NCI-H748 (cell line): ENCODE results near the gene AKT1.
"Not testable (repeated sequence)": the region's sequence is repeated elsewhere in the genome, so short reads cannot be mapped to it uniquely, and the experiment has no call there.

ENCODE experiments used
- DNase-seq: peaks from one replicate; lab custom pipeline; 2025; ENCODE audit not compliant: unreplicated experiment; lab: John Stamatoyannopoulos, UW

Gene AKT1

DNA sequence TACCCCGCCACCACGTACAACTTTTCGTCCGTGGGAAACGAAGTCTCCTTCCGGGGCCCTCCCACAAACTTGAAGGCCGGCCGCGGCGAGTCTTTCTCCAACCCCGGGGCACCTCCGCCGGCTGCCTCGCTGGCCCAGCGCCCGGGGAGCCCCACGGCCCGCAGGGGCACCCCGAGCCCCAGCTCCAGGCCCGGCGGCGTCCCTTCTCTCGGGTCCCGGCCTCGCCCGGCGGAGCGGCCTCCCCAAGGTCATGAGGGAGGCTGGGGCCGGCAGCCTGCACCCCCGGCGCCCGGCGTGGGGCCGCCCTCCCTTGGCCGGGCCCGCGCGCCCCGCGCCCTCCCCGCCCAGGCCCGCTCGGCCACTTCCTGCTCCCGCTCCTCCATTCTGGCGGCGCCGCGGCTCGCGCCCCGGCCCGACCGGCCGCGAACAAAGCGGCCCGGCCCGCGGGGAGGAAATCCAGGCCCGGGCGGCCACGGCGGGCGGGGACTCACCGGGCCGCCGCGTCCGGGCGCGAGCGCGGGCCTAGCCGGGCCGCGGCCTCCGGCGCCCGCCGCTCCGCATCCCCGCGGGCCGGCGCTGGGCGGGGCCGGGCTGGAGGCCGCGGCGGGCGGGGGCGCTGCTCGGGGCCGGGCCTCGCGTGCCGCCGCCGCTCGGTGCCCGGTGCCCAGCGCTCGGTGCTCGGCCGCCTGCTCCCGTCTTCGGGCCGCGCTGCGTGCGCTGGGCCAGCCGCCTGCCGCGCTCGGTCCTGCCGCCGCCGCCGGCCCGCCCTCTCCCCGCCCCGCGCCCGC lies at the start of gene AKT1:
Gene AKT1 (minus strand): TSS at position 756 of the 788 bp plus-strand sequence. CDS start 3,105 bp downstream, outside the sequence.
- DNase-seq: peak; percentile 47

DNA sequence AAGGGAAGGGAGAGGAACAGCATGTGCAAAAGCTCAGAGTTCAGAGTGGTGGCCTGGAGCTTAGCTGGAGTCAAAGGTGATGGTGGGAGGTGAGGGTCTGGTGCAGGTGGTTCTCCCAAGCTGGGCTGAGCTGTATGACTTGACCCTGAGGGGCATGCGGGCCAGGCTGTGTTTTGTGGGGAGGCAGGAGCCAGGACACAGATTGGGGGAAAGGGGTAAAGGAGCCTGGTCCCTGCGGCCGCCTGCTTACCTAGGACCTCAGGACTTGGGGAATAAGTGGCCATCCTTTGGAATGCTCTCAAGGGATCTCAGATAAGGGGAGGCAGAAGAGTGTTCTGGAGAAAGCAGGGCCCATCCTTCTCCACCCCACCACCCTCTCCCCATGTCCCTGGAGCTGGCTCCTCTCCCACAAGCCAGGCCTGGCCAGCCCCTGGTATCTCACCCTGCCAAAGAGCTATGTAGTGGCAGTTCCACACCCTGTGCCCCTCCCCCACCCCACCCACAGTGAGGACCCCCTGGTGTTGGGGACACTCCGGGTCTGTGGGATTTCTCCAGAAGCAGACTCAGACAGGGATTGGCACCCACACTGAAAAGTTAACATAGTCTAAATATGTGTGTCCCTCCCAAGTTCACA lies 49.6 kb upstream of the AKT1 start:
- DNase-seq: no peak

DNA sequence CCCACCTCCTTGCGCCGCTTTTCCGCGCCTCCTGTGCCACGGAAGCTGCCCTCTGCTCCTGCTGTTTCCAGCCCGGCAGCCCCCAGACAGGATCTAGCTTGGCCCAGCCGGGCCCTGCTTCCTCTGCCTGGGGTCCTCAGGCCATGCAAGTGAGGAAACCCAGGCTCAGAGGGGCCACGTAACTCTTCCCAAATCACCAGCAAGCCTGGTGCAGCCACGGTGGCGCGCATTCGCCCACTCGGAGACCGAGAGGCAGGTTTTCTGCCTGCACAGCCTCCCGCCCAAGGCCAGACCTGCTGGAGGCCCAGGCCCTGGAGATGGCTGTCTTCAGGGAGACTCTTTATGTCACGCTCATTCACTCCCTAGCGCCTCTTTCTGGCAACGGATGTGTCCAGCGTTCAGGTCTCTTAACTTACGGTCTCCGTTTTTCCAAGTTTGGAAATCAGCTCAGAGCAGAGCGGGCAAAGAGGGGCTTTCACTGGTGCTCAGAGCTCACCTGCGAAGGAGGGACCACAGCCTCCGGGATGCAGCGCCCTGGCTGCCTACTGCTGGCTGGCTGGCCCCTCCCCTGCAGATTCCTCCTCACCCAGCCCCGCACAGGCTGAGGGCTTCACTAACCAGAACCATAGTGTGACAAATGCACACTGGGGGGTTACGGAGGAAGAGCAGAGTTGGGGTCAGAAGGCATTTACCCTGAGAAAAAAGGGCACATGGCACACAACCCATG lies 48.9 kb upstream of the AKT1 start:
- DNase-seq: no peak

DNA sequence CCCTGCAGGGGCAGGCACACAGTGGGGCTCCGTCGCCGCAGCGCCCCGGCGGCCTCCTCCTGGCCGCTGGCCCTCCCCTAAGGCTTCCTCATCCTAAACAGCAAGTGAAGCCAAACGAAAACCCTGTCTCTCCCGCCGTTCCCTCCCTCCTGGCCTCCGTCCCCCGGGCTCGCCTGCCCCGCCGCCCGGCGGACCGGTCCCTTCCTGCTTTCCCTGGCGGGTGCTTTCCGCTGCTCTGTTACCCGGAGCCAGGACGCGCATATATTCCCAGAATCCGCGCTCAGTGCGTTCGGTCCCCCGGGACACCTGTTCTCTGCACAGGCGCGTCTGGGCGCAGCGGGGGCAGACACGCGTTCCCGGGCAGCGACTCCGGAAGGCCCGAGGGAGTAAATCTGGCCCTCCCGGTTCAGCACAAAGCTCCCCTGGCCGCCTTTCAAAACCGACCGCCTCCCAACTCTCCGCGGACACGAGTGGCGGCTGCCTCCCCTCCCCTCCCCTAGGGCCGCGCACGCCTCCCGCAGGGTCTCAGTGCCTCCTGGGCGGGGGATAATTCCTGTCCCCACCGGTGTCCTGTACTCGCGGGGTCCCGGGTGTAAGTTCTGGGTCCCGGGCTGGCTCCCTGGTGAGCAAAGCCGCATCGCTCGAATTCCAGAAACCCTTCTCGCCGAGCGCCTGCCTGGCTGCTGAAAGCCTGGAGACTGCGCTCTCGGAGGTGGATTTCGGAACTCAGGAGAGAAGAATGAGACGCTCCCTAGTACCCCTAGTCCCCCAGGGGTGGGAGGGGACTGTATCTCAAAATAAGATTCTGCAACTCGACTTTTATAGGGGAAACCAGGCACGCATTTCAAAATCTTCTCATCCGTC lies 48.1 kb upstream of the AKT1 start:
- peak; percentile 46 for DNase-seq

DNA sequence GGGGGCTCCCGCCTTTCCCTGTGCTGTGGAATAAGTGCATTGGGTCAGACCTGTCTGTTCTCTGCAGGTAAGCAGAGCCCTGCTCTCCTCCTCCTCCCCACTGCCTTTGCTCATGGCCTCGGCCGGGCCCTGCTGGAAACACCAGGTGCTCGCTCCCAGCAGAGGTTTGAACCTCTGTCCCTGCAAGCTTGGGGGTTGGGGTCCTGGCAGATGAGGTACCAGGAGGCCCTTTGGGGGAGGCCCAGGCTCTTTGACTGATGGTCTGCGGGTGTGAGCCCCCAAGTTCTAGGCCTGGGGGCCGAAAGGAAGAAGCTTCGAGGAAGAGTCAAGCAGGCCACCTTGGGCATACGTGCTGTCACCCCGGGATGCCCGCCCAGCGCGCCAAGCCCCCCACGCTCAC lies 47.5 kb upstream of the AKT1 start:
- DNase-seq: no peak

DNA sequence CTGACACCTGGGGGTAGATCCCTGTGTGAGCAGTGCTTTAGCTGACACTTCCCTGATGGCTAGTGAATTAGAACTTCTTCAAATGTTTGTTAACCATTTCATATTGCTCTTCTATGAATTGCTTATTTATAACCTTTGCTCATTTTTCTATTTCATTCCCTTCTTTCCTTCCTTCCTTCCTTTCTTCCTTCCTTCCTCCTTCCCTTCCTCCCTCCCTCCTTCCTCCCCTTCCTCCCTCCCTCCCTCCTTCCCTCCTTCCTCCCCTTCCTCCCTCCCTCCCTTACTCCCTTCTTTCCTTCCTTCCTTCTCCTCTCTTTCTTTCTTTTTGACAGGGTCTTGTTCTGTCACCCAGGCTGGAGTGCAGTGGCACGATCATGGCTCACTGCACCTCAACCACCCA lies 46.2 kb upstream of the AKT1 start:
- no peak for DNase-seq

DNA sequence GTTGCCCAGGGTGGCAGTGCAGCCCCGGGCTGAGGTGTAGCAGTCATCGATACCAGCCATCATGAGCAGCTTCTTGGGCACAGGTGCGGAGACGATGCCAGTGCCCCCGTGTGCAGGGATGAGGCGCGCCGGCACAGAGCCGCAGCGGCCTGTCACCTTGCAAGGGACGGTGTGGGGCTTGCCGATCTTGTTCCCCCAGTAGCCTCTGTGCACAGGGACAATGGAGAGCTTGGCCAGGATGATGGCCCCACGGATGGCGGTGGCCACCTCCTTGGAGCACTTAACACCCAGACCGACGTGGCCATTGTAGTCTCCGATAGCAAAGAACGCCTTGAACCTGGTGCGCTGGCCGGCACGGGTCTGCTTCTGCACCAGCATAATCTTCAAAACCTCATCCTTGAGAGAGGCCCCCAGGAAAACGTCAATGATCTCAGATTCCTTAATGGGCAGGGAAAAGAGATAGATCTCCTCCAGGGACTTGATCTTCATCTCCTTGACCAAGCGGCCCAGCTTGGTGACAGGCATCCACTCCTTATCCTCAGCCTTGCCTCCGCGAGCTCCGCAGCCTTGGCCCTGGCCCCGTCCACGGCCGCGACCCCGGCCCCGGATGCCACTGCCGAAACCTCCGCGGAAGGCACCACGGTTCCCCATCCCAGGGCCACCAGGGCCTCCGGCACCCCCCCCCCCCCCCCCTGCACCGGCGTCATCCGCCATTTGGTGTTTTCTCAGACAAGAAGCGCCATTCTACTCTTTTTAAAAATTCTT lies 40.8 kb upstream of the AKT1 start:
- not testable (repeated sequence) for DNase-seq

DNA sequence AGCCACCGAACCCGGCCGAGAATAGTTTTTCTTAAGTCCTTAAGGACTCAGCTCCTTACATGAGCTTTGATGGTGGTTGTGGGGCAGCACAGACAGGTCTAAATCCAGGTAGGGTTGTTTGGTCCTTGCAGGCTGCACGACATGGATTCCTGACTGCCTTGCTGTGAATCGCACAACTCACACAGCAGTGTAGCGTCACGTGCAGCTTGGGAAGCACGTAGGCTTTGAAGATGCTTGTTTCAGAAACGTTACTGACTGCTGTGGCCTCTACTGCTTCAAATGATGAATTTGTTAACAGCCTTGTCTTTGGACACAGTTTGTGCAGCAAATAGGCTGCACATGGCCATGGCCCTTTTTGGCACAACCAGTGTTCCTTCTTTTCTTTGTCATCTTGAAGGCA lies 35.2 kb upstream of the AKT1 start:
- peak; percentile 16 for DNase-seq

DNA sequence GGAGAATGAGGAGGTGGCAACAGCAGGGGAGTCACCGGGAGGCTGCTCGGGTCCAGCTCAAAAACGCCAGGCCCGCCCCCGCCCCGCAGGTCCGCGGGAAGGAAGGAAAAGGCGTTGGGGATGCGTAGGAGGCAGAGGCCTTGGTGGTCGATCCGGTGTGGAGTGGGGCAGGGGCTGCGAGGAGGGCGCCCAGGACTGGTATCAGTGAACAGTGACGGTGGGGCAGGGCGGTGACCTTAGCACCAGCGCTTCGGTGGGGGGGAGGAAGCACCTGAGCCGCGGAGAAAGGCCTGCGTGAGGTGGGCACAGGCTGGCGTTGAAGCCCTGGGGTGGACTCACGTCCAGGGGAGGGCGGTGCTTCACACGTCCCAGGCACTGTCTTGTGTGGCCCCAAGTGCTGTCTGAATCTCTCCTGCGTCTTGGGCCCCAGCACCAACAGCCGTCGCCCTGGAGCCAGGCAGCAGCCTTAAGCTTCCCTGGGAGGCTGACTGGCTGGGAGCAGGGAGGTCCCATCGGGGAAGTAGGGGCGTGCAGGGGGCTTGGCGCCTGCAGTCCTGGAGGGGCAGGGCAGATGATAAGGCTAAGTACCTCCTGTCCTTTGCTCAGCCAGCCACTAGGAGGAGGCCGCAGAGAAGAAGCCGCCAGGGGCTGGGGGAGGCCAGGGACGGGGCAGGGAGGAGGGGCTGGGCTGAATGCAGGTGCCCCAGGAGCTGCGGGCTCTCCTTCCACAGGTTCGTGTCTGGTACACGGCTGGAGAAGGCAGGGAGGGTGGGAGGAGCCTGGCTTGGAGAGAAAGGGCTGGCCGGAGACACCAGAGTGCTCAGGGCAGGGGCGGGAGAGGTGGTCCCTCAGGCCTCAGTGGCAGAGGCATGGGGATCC lies 31.9 kb upstream of the AKT1 start:
- peak; percentile 84 for DNase-seq

DNA sequence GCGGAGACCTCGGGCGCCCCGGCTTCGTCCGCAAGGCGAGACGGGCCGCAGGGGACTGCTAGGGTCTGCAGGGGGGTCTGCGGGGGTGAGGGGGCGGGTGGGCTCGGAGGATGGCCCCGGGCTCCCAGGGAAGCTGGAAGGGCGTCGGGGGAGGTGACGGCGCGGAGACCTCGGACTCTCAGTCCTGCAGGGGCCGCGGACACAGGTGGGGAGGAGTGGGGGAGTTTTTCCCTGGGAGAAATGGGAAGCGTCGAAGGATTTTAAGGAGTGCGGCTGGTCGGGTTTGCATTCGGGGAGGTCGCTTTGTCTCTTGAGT lies 31.3 kb upstream of the AKT1 start:
- DNase-seq: no peak

DNA sequence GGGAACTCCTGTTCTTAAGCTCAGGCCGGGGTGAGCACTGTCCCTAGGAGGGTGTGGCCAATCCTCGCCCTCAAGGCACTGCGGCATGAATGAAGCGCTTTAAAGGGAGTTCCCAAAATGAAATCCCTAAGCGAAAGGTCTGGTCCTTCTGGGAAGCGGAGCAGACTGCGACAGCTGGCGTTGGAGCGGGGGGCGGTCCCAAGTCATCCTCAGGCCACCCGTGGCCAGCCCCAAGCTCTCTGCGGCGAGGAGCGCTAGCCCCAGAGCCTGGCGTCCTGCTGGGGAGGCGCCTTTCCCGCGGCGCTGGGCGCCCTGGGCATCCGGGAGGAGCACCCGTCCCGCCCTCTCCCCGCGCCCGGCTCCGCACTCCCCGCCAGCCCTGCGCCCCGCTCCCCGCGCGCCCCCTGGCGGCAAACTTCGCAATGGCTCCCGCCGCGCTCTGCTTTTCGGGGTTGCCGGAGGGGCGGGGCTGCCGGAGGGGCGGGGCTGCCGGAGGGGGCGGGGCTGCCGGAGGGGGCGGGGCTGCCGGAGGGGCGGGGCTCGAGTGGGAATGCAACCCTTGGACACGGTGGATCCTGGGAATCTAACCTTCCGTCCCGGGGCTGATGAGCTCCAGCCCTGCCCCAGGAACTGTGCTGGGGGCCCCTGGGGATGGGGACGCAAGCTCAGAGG lies 30.8 kb upstream of the AKT1 start:
- DNase-seq: peak; percentile 85

DNA sequence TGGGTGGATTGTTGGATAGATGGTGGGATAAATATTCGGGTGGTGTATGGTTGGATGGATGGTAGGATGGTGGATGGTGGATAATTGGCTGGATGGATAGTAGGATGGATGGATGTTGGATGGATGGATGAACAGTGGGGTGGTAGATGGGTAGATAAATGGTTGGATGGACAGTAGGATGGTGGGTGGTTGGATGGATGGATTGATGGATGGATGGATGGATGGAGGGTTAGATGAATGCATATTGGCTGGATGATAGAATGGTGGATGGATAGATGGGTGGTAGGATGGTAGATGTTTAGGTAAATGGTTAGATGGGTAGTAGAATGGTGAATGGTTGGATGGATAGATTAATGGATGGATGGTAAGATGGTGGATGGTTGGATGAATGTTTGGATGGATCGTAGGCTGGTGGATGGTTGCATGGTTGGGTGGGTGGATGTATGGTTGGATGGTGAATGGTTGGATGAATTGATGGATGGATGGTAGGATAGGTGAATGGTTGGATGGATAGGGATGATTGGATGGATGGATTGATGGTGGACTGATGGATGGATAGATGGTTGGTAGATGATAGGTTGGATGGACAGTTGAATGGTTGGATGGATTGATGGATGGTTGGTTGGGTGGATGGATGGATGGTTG lies 28.9 kb upstream of the AKT1 start:
- DNase-seq: no peak

DNA sequence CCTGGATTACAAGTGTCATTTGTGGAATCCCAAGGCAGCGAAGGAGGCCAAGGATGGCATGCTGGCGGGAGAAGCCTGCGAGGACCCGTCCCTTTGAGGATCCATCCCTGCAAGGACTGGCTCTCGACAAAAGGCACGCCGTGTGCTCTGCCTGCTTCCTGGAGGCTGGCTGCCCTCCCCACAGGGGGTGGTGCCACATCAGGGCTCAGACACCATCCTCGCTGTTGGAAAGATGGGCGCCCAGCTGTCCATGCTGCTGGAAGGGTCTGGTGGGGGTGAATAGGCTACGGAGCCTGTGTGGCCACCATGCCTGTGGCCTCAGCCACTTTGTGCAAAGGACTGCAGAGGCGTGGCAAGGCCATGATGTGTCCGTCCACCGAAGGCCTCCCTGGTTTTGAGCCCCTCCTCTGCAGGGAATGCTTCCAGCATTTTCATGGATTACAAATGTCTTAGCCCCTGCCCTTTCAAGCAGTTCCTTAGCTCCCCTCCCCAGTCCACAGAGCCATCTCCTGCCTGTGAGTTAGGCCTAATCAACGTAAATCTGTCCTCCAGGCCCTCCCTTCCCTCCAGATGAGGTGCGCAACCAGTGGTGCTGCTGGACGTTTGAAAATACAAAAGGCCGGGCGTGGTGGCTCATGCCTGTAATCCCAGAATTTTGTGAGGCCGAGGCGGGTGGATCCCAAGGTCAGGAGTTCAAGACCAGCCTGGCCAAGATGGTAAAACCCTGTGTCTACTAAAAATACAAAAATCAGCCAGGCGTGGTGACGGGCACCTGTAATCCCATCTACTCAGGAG lies 27.5 kb upstream of the AKT1 start:
- DNase-seq: no peak

DNA sequence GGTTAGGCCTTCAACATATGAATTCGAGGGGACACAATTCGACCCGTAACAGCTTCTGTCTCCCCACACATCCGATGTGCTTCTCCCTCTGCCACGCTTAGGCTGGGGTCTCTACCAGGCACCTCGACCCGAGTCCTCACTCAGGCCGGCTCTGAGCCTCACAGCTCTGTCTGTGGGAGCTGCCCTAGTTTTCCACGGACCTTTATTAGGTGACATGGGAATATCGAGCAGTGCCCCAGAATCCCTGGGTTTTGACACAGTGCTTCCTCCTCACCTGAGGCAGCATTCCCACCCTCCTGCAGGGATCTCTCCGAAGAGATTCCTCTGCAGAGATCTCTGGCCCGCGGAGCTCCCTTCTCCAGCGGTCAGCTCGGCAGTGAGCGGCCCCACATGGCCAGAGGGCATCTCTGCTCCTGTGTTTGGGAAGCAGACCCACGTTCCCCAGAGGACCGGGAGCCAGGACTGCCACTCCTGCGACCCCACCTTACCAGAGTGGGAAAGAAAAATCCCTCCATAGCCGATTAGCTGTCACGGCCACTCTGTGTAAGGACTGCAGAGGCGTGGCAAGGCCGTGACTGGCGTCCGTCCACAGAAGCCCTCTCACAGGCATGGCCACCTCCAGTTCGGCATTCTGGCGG lies 26.5 kb upstream of the AKT1 start:
- no peak for DNase-seq

DNA sequence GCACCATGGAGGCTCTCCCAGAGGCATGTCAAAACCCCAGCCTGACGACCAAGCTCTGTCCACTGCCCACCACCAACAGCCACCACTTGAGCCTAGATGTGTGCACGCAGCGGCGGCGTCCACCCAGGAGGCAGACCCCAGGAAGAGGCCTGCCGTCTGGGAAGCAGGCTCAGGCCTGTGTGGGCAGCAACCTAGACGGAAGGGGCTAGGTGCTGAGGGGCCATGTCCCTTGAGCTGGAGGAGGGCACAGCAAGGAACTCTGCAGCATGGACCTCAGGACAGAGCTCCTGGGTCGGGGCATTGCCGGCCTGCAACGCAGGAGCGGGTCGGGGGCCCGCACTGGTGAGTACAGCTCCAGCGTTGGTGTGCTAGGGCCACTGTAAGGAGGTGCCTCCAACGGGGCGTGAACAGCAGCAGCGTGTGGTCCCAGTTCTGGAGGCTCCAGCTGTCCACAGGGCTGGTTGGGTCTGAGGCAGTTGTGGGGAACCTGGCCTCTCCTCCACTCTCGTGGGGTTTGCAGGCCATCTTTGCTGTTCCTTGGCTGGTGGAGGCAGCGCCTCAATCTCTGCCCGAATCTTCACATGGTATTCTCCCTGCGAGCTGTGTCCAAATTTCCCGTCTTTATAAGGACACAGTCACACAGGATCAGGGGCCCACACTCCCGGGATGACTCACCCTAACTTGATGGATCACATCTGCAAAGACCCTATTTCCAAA lies 25.8 kb upstream of the AKT1 start:
- no peak for DNase-seq

DNA sequence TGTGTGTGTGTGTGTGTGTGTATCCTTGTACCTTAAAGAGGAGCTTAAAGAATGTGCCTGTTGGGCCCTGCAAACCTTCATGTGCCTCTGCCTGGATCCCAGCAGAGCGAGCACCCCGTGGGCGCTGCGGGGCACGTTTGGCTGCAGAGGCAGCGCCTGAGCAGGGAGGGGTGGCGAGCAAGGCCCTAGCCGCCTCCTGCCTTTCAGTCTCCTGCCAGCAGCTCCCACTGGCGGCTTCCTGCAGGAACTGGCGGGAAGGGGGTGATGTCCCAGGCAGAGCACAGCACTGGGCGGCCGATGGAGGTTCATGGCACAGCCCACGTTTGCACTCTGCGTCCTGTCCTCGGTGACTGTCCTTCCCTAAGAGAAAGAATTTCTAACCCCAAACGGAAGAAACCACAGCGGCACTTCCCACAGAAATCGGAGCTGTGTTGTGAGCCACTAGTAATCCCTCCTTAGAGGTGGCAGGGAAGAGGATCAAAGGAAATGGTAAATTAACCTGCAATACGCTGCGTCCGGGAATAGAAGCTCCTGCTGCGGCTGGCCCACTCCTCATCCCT lies 25.2 kb upstream of the AKT1 start:
- peak; percentile 42 for DNase-seq
